ENCODE measurements around the gene ZNF529.

Gene ZNF529

GRCh38 chr19:36508325-36508724 lies 64.8 kb downstream of the ZNF529 start:
- no peak for DNase-seq

GRCh38 chr19:36501973-36502372 lies 71.1 kb downstream of the ZNF529 start:
- no peak for DNase-seq

GRCh38 chr19:36497001-36497400 lies 76.1 kb downstream of the ZNF529 start:
- DNase-seq = no peak

Measured in NCI-H2171 (cell line).